Stimulated activated CD4-positive, alpha-beta T cell treated with anti-CD3 and anti-CD28 coated beads, TNF-alpha, amount 100 ng/mL, for 4 hours (primary cell): ENCODE results near the gene MAJIN.
A peak's percentile ranks its signal among the peaks of the same experiment; 100 is the strongest.

Experiments used
- DNase-seq, 3 experiments: peaks; one replicate each; pipeline ENCODE4 v3.0.0-alpha.2; 2020; ENCODE audit warnings: low read depth in 3 of 3

The MAJIN gene

GRCh38 chr11:64932324-64932723, 39.6 kb downstream of the MAJIN start:
- no peak for DNase-seq

GRCh38 chr11:64931290-64931689, 40.6 kb downstream of the MAJIN start:
- no peak for DNase-seq

- DNase-seq, result no peak
These were observed 41.6 kb downstream of the MAJIN start for GRCh38 chr11:64930340-64930739.

GRCh38 chr11:64929625-64930024, 42.3 kb downstream of the MAJIN start:
- DNase-seq, result no peak

GRCh38 chr11:64928957-64929356, 43.0 kb downstream of the MAJIN start:
- DNase-seq, result no peak

GRCh38 chr11:64926689-64927088, 45.2 kb downstream of the MAJIN start:
- no peak for DNase-seq

- DNase-seq, result no peak
These were observed 46.1 kb downstream of the MAJIN start for GRCh38 chr11:64925536-64926436.

- no peak for DNase-seq
These were observed 47.0 kb downstream of the MAJIN start for GRCh38 chr11:64924910-64925284.

- DNase-seq, result peak; percentile 81 to 86 (median 82)
These were observed 47.7 kb downstream of the MAJIN start, which contains the start of gene PPP2R5B for GRCh38 chr11:64923944-64924909. TSS of gene PPP2R5B (plus strand) at chr11:64924689. CDS start at chr11:64925735, 1,046 bp downstream.

- no peak for DNase-seq
These were observed 48.7 kb downstream of the MAJIN start for GRCh38 chr11:64923151-64923661.

GRCh38 chr11:64921384-64921783, 50.5 kb downstream of the MAJIN start:
- DNase-seq, result no peak

- DNase-seq, result no peak
These were observed 51.8 kb downstream of the MAJIN start for GRCh38 chr11:64920124-64920523.

- DNase-seq, result no peak
These were observed 52.3 kb downstream of the MAJIN start for GRCh38 chr11:64919627-64920026.

GRCh38 chr11:64918017-64918416, 53.9 kb downstream of the MAJIN start:
- no peak for DNase-seq

- no peak for DNase-seq
These were observed 54.3 kb downstream of the MAJIN start for GRCh38 chr11:64917663-64917995.

- peak; percentile 96 to 98 (median 97) for DNase-seq
These were observed 54.9 kb downstream of the MAJIN start, which contains the start of gene ATG2A for GRCh38 chr11:64916775-64917662. TSS of gene ATG2A (minus strand) at chr11:64917209. CDS start at chr11:64917135, 74 bp downstream.

GRCh38 chr11:64916040-64916774, 55.7 kb downstream of the MAJIN start:
- DNase-seq, result no peak

GRCh38 chr11:64915376-64915887, 56.5 kb downstream of the MAJIN start:
- no peak for DNase-seq

- DNase-seq, result no peak
These were observed 57.8 kb downstream of the MAJIN start for GRCh38 chr11:64914123-64914522.

GRCh38 chr11:64913171-64913727, 58.7 kb downstream of the MAJIN start:
- no peak for DNase-seq
